ENCODE measurements around the gene JAZF1.
"Not testable (repeated sequence)": the region's sequence is repeated elsewhere in the genome, so short reads cannot be mapped to it uniquely, and the experiment has no call there.

The JAZF1 gene

DNA sequence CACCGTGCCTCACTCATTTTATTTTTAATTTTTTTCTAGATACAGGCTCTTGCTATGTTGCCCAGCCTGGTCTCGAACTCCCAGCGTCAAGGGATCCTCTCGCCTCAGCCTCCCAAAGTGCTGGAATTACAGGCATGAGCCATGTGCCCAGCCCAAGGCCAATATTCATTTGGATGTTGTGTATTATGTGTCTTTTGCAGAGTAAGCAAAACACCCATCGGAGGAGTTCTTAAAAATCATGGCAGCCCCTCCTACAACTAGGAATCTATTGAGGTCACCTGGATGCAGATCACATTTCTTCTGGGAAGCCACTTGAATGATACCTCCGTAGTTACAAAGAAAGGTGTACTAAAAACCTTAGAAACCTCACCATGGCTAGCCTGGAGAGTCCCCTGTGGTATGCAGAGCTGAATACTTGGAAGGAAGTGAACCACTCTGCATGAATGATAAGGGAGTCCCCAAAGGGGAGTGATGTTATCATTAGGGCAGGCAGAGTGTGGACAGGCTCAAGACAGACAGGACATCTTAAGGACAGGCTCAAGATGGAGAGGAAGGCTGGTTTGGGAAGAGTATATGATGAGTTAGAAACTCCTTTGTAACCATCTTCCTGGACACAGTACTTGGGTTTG is 254.9 kb downstream of the JAZF1 start:
- no peak for DNase-seq

DNA sequence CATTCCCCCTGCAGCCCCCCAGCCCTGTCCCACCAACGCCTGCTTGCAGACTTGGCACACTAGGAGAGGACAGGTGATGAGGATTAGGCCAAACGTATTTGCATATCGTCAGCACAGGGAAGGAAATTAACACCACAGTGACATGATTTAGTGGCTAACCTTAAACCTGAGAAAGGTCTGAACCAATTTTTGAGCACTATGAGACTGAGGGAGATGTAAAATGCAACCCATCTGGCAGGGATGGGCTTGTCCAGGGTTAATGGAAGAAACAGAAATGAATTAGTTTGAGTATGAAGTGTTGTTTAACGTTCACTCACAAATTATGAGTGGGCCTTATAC is 257.0 kb downstream of the JAZF1 start:
- no peak for DNase-seq

DNA sequence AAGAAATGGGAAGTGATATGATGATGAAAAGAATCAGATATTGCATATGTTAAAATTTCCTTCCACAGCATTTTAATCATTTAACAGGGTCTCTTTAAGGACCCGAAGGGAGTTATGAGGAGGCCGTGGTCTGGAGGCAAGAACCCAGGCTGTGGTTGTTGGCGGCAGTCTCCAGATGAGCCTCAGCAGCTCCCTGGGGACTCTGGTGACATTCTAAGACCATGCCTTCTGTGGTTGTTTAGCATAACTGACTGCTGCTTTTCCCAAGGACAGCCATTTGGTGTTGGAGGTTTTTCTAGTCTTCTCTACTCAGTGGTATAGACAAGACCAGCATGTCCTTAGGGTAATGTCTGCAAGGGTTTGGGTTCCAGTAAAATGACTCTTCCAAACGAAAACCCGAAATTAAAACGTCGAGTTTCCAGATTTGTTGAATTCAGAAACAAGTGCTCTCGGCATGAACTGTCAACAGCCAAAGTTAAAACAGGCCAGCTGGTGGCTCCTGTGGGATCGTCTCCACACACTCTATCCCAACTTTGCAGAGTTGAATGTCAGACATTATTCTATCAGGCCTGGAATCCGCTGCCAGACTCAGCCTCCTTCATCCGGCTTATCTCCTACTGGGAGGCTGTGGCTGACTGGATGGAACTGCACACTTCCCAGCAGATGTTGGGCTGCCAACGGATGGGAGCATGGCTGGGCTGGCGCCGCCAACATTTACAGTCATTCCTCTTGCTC is 257.5 kb downstream of the JAZF1 start:
- DNase-seq = no peak

DNA sequence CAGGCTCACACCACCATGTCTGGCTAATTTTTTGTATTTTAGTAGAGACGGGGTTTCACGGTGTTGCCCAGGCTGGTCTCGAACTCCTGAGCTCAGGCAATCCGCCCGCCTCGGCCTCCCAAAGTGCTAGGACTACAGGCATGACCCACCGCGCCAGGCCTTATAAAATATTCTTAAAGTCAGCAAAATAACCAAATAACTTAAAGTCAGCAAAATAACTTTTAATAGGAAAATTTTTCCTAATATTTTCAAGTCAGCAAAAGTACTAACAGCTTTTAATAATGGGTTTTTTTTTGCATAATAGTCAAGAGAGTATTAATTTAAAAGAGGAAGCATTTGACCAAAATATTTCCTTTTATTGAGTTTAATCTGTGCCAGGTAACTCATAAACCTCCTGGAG is 258.2 kb downstream of the JAZF1 start:
- DNase-seq = not testable (repeated sequence)

DNA sequence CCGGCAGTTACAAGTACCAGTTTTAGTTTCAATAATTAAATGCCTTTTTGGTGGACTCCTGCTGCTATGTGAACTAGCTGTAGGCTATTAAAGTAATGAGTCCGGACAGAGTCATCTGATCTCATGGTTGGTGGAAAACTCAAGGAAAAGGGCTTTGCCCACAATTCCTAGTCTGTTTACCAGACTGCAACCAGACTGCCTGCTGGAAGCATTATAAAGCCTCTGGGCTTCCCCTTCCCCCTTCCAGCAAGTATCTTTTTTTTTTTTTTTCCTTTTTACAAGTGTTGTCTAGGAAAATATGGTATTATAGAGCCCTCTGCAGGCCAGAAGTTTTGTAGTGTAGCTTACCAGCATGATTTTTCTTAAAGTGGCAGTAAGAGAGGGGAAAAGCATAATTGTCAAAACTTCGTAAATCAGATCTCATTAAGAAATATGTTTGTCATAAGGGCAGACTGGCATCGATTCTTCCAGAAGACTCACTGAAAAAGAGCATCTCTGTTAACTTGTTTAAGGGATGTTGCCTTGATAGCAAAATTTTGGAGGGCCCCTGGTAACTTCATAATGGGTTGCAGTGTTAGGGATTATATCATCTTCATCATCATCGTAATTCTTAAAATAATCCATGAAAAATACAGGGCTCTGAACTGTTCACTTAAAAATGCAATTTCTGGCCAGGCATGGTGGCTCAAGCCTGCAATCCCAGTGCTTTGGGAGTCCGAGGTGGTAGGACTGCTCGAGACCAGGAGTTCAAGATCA is 259.3 kb downstream of the JAZF1 start:
- DNase-seq = peak; percentile 51

DNA sequence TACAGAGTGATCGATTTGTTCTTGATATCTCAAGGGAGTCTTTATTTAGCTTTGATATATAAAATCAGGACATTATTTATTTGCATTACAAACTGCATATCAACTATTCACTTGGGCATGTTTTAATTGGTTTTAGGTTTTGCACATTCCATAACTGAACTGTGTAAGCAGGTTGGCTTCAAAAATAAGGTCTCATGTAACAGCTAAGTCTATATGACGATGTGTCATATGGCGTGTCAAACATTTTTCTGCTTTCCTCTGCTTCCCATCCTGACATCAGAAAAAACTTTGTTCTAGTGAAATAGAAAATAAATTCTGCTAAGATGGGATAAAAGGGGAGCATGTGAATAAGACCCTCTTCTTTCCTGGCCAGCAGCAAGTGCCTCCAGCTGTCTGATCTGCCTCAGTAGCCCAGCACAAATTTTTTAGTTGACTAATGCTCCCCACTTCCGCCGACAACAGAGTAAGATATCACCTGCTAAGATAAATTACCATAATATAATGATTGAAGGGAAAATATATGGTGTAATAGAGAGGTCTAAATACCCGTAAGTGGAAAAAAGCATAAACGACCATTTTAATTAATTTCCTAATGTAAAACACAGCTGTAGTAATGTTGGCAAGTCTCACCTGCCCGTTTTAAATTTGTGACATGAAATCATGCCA is 260.2 kb downstream of the JAZF1 start:
- DNase-seq = no peak

DNA sequence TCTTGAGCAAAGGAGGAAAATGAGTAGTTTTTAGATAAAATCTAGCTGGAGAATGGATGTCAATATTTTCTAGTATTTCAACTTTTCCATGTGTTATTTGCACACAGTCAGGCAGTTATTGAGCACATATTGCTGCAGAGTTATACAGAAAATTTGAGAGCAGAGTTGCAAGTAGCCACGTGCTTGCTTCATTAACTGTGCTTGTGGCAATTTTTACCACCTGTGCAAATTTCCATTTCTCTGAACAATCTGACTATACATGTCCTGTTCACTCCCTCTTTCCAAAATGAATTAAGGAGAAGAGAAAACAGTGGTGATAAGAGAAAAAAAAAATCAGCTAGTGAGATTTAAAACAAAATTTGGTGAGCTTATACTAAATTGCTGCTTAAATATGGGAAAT is 262.1 kb downstream of the JAZF1 start:
- DNase-seq = no peak

DNA sequence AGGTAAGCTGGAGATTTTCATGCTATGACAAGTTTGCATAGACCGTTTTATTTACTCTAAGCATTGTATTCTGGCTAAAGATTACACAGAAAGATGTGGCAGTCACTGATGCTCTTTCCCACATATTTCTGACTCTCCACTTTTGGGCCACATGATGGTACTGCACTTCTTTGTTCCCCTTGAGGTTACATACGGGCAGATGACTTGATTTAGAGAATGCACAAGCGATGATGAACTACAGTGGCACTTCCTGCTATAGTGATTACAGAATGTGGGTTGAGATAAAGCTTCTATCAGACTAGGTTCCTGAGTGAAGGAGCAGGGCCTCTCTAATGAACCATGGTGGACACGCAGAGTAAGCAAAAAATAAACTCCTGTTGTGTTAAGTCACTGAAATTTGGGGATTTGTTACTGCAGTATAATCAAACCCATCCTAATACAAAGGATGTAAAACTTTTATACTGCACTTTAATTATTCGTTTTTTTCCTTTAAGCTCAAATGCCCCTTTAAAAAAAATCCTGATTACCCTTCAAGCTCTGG is 262.8 kb downstream of the JAZF1 start:
- no peak for DNase-seq

DNA sequence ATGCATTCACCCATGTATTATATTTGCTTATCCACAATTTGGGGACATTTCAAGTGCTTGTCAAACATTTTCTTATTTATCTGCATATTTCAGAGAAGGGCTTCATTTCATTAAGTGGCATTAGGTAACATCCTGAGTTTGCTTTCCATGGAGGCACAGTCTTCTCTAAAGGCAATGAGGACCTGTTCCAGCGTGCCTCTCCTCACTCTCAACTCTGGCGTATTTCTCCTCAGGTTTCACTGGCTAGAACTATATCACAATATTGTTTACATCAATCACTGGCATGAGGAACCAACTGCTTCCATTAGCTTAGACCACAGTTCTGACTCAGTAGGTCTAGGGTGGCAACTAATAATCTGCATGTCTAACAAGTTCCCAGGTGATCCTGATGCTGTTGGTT is 263.5 kb downstream of the JAZF1 start:
- no peak for DNase-seq

DNA sequence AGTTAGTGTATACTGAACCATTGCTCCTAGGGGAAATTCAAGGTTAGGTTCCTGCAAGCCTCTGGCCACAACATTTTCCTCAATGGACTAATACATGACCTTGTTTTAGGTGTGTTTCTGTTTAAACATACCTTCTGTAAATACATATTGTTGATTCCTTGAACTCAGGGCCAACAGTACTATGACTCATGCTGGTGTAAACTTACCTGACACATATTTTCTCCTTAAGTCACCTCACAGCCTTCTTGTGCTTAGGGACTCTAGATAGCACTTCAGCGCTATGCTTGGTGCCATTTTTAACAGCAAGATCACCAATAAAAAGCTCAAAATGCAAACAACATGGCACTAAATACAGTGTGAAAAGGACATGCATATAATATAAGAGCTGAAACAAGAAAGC is 264.2 kb downstream of the JAZF1 start:
- no peak for DNase-seq

DNA sequence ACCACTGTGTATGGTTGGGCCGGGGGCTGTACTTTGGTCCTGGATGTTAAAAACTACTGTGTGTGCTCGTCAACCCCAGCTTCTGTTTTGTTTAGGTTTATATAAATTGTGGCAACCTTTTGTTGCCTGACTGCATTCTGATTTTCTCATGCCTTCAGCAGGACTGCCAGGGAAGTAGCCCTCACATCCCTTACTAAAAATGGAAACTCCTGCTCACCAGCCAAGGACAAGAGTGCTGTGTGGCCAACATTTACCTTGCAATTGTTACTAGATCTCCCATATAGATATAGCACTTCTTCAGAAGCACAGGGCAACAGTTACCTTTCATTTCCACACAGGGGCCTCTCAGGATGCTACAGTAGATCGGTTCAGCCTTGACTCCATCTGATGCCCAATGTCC is 266.2 kb downstream of the JAZF1 start:
- DNase-seq = no peak

DNA sequence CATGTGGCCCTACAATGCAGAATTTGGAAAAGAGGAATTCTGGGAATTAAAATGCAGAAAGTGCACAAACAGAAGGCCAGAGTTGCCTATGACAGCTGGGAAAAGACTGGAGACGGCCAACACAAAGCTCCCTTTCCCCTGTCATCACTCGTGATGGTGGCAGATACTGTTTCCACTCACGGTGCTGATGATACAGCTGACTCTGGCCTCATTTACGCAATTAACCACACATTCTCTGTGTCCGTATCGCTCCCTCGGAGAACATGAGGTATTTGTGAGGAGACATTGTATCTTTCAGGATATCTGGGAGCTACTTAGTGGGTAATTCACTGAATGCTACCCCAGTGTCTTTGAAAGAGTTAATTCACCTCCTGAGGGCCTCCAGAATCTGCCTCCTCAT is 267.8 kb downstream of the JAZF1 start:
- no peak for DNase-seq

DNA sequence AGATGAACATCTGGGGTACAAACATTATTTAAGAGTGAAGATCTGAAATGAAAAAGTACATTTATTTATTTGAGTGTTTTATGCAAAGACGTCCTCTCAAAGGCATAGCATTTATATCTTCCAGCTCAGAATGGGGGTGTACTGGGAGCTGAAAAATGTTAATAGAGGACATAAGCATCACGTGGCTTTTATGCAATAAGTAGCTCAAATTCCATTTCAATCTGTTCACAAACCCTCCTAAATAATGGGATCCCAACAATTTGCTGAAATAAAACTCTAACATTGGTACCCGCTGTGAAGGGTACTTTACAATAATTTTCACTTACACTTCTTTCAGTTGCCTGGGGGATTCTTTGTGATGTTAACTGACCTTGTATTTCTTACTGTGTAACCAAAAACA is 268.7 kb downstream of the JAZF1 start:
- DNase-seq = no peak

DNA sequence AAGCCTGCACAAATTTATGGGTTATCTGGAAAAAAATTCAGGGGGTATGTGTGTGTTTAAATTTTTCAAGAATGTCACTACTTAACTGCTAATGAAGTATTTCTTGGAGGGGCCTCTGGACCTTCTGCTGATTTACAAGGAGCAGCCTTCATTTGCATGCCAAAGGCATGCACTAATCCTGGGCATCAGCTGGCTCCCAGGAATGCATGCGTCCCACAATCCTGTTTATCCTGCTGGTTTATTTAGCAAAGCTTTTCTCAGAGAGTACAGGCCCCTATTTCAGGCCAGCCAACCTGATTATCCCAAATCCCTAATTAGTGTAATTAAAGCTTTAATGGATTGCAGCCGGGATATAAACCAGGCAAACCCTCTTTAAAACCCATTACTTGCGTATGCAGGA is 270.3 kb downstream of the JAZF1 start:
- no peak for DNase-seq

DNA sequence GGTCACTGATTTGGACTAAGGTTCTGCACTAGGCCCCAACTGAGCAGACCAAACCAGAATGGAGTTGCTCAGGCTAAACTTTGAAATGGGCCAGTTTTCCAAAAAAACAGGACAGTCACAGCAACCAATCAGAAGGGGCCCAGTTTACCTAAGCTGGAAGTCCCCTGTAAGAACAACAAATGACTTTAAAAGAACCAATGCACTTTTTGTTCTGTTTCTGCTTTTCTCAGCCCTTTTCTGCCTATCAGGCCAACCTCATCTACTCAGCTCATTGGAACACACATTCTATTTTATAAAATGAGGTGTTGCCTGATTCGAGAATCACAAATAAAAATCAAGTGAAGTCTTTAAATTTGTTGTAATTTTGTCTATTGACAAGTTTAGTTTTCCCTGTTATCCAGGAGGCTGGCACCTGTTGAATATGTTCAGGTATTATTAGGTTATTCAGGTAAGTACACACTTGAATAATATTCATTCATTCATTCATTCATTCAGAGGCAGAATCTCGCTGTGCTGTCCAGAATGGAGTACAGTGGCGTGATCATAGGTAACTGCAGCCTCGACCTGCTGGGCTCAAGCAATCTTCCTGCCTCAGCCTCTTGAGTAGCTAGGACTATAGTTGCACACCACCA is 271.9 kb downstream of the JAZF1 start:
- no peak for DNase-seq

DNA sequence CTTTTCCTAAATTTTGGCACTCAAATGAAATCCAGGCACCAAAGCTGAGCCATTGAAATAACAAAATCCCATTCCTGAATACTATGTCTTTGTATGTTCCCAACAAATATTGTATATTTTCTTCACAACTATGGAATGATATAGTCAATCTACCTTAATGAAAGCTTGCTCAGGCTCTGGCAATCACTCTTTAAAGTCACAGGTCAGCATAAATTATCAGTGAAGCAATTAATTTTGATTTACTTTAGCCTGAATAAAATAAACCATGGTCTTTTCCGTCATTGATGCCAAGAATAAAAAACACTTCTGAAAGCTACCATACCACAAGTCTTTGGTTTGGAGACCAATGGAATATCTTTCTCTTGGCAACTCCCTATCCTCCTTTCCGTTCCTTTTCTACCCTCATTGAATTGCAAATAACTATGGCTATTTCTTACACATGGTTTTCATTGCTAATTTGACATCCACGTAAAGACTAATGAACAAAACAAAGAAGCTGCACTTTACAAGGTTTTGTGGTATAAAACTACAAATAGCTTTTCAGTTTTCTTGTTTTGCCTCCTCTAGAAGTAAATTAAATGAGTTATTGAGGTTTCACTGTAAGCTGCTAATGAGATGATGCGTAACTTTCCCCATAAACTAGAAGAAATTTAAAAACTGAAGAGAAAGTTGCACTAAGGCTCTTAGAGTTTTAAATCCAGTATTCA is 274.1 kb downstream of the JAZF1 start:
- no peak for DNase-seq

DNA sequence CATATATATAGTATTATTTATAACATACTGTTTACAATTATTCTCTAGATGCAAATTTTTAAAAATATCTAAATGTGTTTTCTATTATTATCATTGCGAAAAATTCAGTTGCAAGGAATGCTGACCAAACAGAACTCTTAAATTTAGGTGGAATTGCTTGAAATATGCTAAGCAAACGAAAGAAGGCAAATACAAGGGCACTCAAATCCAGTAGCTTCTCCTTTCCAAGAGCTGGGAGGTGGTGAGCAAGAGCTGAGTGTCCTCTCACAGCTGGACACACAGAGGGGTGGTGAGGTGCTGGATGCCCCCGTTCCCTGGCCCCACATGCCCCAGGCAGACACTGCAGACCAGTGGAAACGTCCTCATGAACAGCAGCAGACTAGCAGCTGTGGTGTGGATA is 274.6 kb downstream of the JAZF1 start:
- no peak for DNase-seq

DNA sequence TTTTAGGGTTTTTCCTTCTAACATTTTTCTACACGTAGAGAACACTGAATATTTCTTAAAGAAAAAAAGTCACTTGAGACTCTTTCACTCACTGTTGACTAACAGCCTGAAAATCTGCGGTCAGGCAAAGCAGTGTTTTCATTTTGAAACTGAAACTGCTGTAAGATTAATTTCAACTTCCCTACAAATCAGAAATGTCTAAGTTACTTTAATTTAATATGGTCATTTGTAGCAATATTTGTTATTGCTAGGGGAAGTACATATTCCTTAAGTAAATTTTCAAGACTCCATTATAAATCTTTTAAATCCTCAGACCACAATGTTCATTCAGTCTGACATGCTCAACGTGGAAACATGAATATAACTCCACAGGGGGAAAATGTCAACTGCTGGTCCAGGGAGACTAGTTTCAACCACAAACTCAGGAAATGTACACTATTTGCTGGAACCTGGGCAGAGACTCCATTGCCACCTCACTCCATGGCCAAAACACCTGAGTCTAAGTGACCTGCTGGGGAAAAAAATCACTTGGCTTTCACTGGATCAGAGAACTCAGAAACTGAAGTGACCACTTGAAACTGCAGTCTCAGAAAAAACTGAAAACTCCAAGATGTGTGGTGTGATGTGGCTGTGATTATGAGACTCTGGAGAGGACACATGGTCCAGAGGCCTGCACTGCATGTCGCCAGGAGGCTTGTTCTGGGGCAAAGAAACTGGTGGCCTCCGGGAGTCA is 279.4 kb downstream of the JAZF1 start:
- DNase-seq = no peak

DNA sequence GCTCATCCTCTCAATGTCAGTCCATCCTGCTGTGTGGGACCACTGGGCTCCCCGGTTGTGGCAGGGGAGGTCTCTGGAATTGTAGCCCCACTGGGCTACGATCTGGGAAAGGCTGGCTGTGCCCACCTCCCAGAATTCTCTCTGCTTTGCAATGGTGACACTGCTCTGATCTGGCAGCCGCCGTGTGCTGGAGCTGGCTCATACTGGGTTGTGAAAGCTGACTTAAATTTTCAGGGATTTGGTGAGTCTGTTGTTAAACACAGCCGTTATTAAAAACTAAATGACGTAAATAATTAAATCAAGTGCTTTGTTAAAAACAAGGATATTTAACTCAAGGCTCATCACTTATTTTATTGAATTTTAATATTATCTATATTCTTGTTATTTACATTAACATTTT is 280.6 kb downstream of the JAZF1 start:
- no peak for DNase-seq

DNA sequence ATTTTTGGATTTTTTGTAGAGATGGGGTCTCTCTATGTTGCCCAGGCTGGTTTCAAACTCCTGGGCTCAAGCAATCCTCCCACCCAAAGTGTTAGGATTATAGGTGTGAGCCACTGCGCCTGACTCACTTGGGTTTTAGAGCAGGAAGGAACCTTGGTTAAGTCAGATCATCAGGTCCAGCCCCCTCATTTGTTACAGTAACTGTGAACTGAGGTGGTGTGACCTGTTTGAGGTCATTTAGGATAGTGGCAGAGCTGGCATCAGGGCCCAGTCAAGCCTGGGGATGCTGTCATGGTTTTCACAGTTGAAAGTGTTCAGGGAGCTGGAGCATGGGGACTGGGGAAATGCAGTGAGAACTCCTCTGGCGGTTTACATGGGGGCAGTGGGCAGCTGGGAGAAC is 281.0 kb downstream of the JAZF1 start:
- DNase-seq = no peak

DNA sequence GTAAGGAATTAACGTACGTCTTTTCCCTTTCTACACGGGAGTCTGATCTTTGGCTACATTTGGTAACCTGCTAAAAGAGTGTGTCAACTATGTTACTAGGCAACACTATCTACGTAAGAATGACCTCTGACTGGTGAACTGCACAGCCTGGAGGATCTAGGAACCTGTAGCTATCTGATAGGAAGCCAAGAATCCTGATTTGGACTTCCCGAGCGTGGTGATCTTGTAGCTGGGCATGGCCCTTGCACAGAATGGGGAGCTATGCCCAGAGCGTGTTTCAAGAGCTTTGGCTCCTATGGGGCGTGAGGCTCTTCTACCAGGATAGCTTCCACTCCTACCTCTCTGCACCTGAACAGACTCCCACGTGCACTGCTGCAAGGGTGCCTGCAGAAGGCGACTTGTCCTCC is 283.2 kb downstream of the JAZF1 start:
- no peak for DNase-seq

DNA sequence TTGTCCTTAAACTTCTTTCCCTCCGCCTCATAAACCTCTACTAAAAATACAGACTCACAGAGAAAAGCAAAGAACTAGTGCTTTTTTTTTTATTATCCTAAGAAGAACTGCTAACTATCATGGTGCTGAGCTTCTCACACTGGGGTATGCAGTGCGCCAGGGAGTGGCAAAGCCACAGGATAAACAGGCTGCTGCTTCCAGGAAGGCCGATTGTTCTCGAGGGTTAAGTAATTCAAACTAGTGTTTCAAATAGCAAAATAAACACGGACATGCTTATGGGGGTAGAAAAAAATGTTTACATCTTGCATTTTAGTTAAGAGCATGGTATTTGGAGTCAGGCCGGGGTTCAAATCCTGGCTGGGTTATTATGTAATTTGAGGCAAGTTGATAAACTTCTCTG is 283.6 kb downstream of the JAZF1 start:
- DNase-seq = no peak
